T-cell (primary cell): ENCODE measurements around the gene TASOR. TPM values are rescaled to one million over a fixed set of nuclear protein-coding genes. Genes with fewer than 3 reads are reported as not detected.

Source experiments
- ATAC-seq, 4 experiments: fragments of 200-7000 bp in 3 of 4; fragments of 150-1000 bp in 1 of 4; cut with Tn5 transposase; replicated peaks in 1 of 4; 1 replicate in 3 of 4; 2 replicates in 1 of 4; pipeline ENCODE4 v1.10.0; 2021; ENCODE audit warnings: moderate library complexity in 3 of 4, mild to moderate bottlenecking in 2 of 4, moderate number of reproducible peaks in 1 of 4
- CTCF ChIA-PET, 2 donors: fragments of 300-600 bp; sonication (Branson Sonifier 250); formaldehyde crosslinking; loops; one replicate each; lab custom pipeline; 2022; ENCODE audit warnings: antibody characterized with exemption in 2 of 2; lab: Charles Lee
- POLR2A ChIA-PET, 2 donors: fragments of 300-600 bp; sonication (Branson Sonifier 250); formaldehyde crosslinking; loops; one replicate each; lab custom pipeline; 2022; ENCODE audit warnings: antibody characterized with exemption in 2 of 2; lab: Charles Lee
- DNase-seq, 35 experiments: peaks; one replicate each; pipeline versions ENCODE4 v3.0.0 to v3.0.0-alpha.2; 2013 to 2023
- H3K27ac ChIP-seq: one replicate; pipeline ENCODE4 v1.5.1; 2013; ENCODE audit warnings: low read length
- H3K27me3 ChIP-seq, 2 experiments: replicated peaks in 1 of 2; 1 replicate in 1 of 2; 2 replicates in 1 of 2; pipeline versions ENCODE4 v1.6.1 to v1.7.0; 2013; ENCODE audit warnings: low read length in 1 of 2, mixed read lengths in 1 of 2; ENCODE audit not compliant: control insufficient read depth in 2 of 2, insufficient read depth in 2 of 2; ENCODE audit errors: extremely low read depth in 1 of 2
- H3K36me3 ChIP-seq, 2 donors: 1 replicate in 1 of 2; 2 replicates in 1 of 2; pipeline versions ENCODE4 v1.6.1 to v1.7.0; 2013; ENCODE audit warnings: low read length in 1 of 2; ENCODE audit not compliant: control insufficient read depth in 2 of 2, insufficient read depth in 1 of 2; ENCODE audit errors: extremely low read depth in 1 of 2
- H3K4me1 ChIP-seq, 2 experiments: 1 replicate in 1 of 2; 2 replicates in 1 of 2; pipeline versions ENCODE4 v1.6.1 to v1.7.0; 2013; ENCODE audit warnings: low read length in 2 of 2, mixed read lengths in 1 of 2; ENCODE audit not compliant: insufficient read depth in 2 of 2, control insufficient read depth in 1 of 2; ENCODE audit errors: extremely low read depth in 1 of 2
- H3K4me3 ChIP-seq, 2 donors: 1 replicate in 1 of 2; 2 replicates in 1 of 2; pipeline versions ENCODE4 v1.5.1 to v1.7.0; 2013; ENCODE audit warnings: mild to moderate bottlenecking in 2 of 2, low read length in 1 of 2, moderate library complexity in 1 of 2; ENCODE audit not compliant: control insufficient read depth in 1 of 2; ENCODE audit errors: extremely low read depth in 1 of 2
- H3K9me3 ChIP-seq: 2 replicates; pipeline ENCODE4 v1.7.0; 2013
- H3K27ac Mint-ChIP-seq, 2 donors: one replicate each; pipeline ENCODE4 v1.8.0; 2020 to 2021; ENCODE audit warnings: mild to moderate bottlenecking in 2 of 2, mixed read lengths in 2 of 2
- H3K27me3 Mint-ChIP-seq, 2 donors: one replicate each; pipeline ENCODE4 v1.8.0; 2021 to 2022; ENCODE audit warnings: mixed read lengths in 2 of 2
- H3K36me3 Mint-ChIP-seq: one replicate; pipeline ENCODE4 v1.8.0; 2021; ENCODE audit warnings: mixed read lengths
- H3K4me1 Mint-ChIP-seq, 3 donors: one replicate each; pipeline ENCODE4 v1.8.0; 2020 to 2022; ENCODE audit warnings: mixed read lengths in 3 of 3, mild to moderate bottlenecking in 1 of 3
- H3K4me3 Mint-ChIP-seq, 3 donors: one replicate each; pipeline ENCODE4 v1.8.0; 2020 to 2022; ENCODE audit warnings: mild to moderate bottlenecking in 3 of 3, mixed read lengths in 3 of 3, moderate library complexity in 3 of 3
- H3K9me3 Mint-ChIP-seq, 3 donors: one replicate each; pipeline ENCODE4 v1.8.0; 2020 to 2022; ENCODE audit warnings: mixed read lengths in 3 of 3
- WGBS: methylation state at CpG from one replicate; pipeline ENCODE4 v1.1.5; 2013; ENCODE audit warnings: missing lambda C conversion rate; ENCODE audit not compliant: insufficient coverage; 5-methylcytosine and 5-hydroxymethylcytosine counted together
- total RNA-seq, 35 experiments: library from RNA in 6 of 35; stranded (reverse) in 6 of 35; fragments of 120-200 nt in 1 of 35; gene quantifications; one replicate each; pipeline versions ENCODE4 v1.2.1 to v1.2.4 and lab custom pipeline; 2013 to 2026

The TASOR gene, protein sequence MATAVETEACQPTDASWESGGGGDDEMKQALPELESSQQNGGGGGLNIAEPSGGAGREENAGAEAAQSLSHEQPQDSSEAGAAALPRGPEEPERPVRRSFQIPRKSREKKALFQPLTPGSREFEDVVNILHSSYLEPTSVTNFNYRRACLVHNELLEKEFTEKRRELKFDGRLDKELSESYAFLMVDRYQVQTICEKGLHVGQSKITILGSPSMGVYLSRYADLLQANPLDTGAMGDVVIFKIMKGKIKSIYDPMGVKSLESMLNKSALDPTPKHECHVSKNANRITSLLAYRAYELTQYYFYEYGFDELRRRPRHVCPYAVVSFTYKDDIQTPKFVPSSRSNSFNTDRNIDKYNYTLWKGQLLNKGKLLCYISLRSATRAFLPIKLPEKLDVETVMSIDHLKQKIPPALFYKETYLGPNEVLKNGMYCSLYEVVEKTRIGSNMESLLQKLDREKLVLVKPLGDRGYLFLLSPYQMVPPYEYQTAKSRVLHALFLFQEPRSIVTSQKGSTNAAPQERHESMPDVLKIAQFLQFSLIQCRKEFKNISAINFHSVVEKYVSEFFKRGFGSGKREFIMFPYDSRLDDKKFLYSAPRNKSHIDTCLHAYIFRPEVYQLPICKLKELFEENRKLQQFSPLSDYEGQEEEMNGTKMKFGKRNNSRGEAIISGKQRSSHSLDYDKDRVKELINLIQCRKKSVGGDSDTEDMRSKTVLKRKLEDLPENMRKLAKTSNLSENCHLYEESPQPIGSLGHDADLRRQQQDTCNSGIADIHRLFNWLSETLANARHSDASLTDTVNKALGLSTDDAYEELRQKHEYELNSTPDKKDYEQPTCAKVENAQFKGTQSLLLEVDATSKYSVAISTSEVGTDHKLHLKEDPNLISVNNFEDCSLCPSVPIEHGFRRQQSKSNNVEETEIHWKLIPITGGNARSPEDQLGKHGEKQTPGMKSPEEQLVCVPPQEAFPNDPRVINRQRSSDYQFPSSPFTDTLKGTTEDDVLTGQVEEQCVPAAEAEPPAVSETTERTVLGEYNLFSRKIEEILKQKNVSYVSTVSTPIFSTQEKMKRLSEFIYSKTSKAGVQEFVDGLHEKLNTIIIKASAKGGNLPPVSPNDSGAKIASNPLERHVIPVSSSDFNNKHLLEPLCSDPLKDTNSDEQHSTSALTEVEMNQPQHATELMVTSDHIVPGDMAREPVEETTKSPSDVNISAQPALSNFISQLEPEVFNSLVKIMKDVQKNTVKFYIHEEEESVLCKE (N-terminal part only)
- 10 to 100 TPM; 69.5 to 81.7 (median 75.8) TPM for total RNA-seq
- total RNA-seq (2013), result 147 TPM
- total RNA-seq (lab: John Stamatoyannopoulos, UW), result 106 to 325 (median 189) reads per million in 29 experiments

DNA sequence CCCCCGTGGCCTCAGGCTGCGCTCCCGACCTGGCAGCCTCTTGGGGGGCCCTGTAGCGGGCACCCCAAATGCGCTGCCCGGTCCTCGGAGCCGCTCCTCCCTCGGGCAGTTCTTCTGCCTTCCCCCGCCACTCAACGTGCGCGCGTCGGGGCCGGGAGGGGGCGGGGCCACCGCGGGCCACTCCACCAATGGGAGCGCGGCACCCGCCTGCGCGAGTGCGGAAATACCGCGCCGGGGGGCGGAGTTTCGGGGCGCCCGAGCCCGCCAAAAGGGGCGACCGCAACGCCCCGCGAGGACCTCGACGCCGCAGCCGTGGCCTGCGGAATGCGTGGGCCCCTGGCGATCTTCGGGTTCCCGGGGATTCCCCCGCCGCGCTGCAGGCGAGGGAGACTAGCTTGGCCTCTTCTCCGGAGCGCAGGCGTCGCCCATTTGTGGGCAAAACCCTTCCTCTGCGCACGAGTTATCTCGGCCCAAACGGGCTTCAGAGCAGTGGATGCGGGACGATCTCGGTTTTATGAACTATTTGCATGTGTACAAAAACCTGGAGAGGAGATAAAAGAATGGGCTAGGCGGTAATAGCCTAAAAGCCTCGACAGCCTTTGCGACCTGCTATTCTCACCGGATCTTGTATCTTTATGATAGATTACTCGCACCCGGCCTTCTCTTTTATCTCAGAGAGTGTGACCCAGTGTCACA, at the start of gene TASOR:
Gene TASOR, minus strand, starts transcription at position 144 of the 696 bp plus-strand sequence. CDS start 259 bp downstream, outside the sequence.
- DNase-seq (peak; percentile 73 to 93 (median 82)), ATAC-seq (peak; percentile 86 to 92 (median 89))
- H3K36me3 ChIP-seq, result peaks cover 0 to 9% of the 10 kb centered on the region in 2 donors
- peak within 1 kb of the TSS; percentile 85 to 98 for H3K4me3 ChIP-seq
- H3K4me1 ChIP-seq, result peaks cover 6 to 14% of the 10 kb centered on the region in 2 experiments
- Mint-ChIP-seq H3K4me1 (peaks cover 37 to 49% (median 41%) of the 10 kb centered on the region in 3 donors), H3K27me3 (no peaks in the 10 kb centered on the region), H3K27ac (peak within 1 kb of the TSS; percentile 94 to 96), H3K9me3 (no peaks in the 10 kb centered on the region), H3K36me3 (peaks cover 17% of the 10 kb centered on the region), H3K4me3 (peak within 1 kb of the TSS; percentile 94 to 95 (median 94))
- H3K27me3 ChIP-seq, result no peaks in the 10 kb centered on the region
- 9% methylated on average over 61 of the region's 68 CpGs for WGBS
- H3K9me3 ChIP-seq, result no peaks in the 10 kb centered on the region
- ChIA-PET POLR2A (interaction anchor here (0.6 to 1.6 kb wide), 6 partner anchors 10 to 872 kb away, joined by 3 to 5 read pairs (median 4); partner anchors contain the start of gene PDE12 (in 1 of the 2)), CTCF (interaction anchor here in 1 of 2 donors (0.5 to 1.7 kb wide), 5 partner anchors 13 to 140 kb away, joined by 3 to 12 read pairs (median 5); partner anchors contain the start of gene ARHGEF3)
- H3K27ac ChIP-seq, result peak within 1 kb of the TSS; percentile 99

DNA sequence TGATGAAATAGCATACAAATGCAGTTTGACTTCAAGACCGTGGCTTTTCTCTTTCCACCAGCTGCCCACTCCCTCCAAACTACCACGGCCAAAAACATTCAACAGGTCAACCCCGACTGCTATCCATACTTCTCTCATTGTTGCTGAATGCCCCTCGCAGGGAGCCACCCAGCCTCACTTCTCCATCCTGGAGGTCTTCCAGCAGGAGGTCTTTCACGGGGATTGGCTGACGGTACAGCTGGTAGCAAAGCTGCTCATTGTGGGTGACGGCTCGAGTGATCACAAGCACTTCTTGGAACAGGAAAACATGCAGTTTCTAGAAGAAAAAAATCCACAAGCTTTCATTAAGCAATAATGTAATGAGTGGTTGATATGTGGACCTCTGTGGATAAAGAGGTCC, 49.0 kb upstream of the TASOR start:
- ChIA-PET CTCF (interaction anchor here in 1 of 2 donors (1.6 kb wide), 1 partner anchor 67 kb away, joined by 5 read pairs; no protein-coding TSS in a partner anchor), POLR2A (no interaction called here)
- no peak overlapping the region for H3K4me3 Mint-ChIP-seq
- H3K27me3 Mint-ChIP-seq, result no peaks in the 10 kb centered on the region
- Histone ChIP-seq H3K9me3 (no peaks in the 10 kb centered on the region), H3K4me1 (peaks cover 16 to 21% of the 10 kb centered on the region in 2 experiments), H3K27ac (peak overlapping the region; percentile 74), H3K4me3 (no peak overlapping the region), H3K36me3 (peaks cover 16 to 85% of the 10 kb centered on the region in 2 donors), H3K27me3 (no peaks in the 10 kb centered on the region)
- DNase-seq (no peak), ATAC-seq (no peak)
- H3K36me3 Mint-ChIP-seq, result peaks cover 71% of the 10 kb centered on the region
- H3K4me1 Mint-ChIP-seq, result peaks cover 53 to 71% (median 66%) of the 10 kb centered on the region in 3 donors
- peak overlapping the region; percentile 83 to 89 for H3K27ac Mint-ChIP-seq
- no peaks in the 10 kb centered on the region for H3K9me3 Mint-ChIP-seq
- WGBS, result 100% methylated on average over 1 of the region's 8 CpGs

GRCh38 chr3:56725175-56725574, 42.1 kb upstream of the TASOR start:
- Histone ChIP-seq H3K4me3 (no peak overlapping the region), H3K9me3 (no peaks in the 10 kb centered on the region), H3K27ac (peak overlapping the region; percentile 52), H3K36me3 (peaks cover 11 to 57% of the 10 kb centered on the region in 2 donors), H3K27me3 (no peaks in the 10 kb centered on the region), H3K4me1 (peaks cover 24 to 34% of the 10 kb centered on the region in 2 experiments)
- no peaks in the 10 kb centered on the region for H3K27me3 Mint-ChIP-seq
- H3K4me3 Mint-ChIP-seq, result peak overlapping the region; percentile 11 to 58 (median 34)
- ATAC-seq (peak; percentile 81 to 91 (median 86)), DNase-seq (peak in 34 of 35 experiments; percentile 22 to 73 (median 51))
- H3K36me3 Mint-ChIP-seq, result peaks cover 59% of the 10 kb centered on the region
- no peaks in the 10 kb centered on the region for H3K9me3 Mint-ChIP-seq
- ChIA-PET CTCF (interaction anchor here in 1 of 2 donors (0.7 to 2.9 kb wide), 5 partner anchors 23 to 264 kb away, joined by 3 to 37 read pairs (median 5); partner anchors contain the start of gene ARHGEF3), POLR2A (interaction anchor here in 1 of 2 donors (0.6 to 2.1 kb wide), 3 partner anchors 26 to 75 kb away, joined by 4 to 9 read pairs (median 6); no protein-coding TSS in a partner anchor)
- peaks cover 59 to 68% (median 62%) of the 10 kb centered on the region in 3 donors for H3K4me1 Mint-ChIP-seq
- peak overlapping the region; percentile 87 to 91 for H3K27ac Mint-ChIP-seq
- 0% methylated on average over 1 of the region's 3 CpGs for WGBS

- Mint-ChIP-seq H3K4me3 (peak overlapping the region in 1 of 3 donors; percentile 58), H3K9me3 (no peaks in the 10 kb centered on the region), H3K36me3 (peaks cover 54% of the 10 kb centered on the region), H3K4me1 (peaks cover 64 to 67% (median 65%) of the 10 kb centered on the region in 3 donors), H3K27ac (peak overlapping the region; percentile 87 to 91), H3K27me3 (no peaks in the 10 kb centered on the region)
- H3K27ac ChIP-seq, result peak overlapping the region; percentile 52
- H3K4me3 ChIP-seq, result no peak overlapping the region
- H3K36me3 ChIP-seq, result peaks cover 11 to 55% of the 10 kb centered on the region in 2 donors
- no peaks in the 10 kb centered on the region for H3K9me3 ChIP-seq
- ChIA-PET POLR2A (interaction anchor here (0.6 to 2.1 kb wide), 5 partner anchors 27 to 209 kb away, joined by 3 to 9 read pairs (median 6); no protein-coding TSS in a partner anchor), CTCF (interaction anchor here in 1 of 2 donors (0.6 to 2.9 kb wide), 7 partner anchors 30 to 264 kb away, joined by 3 to 37 read pairs (median 3); partner anchors contain the start of gene ARHGEF3)
- peaks cover 24 to 34% of the 10 kb centered on the region in 2 experiments for H3K4me1 ChIP-seq
- H3K27me3 ChIP-seq, result no peaks in the 10 kb centered on the region
- WGBS, result no CpG with 5 or more reads among the region's 3 CpGs
- ATAC-seq, result no peak
- no peak for DNase-seq
Observed at GRCh38 chr3:56724676-56725075, 41.6 kb upstream of the TASOR start.

GRCh38 chr3:56720849-56721248, 37.8 kb upstream of the TASOR start:
- peaks cover 0 to 2% (median 0%) of the 10 kb centered on the region in 3 donors for H3K9me3 Mint-ChIP-seq
- POLR2A ChIA-PET, result no interaction called here

More at GRCh38 chr3:56720849-56721248, 37.8 kb upstream of the TASOR start:
- no peak for DNase-seq
- no peak for ATAC-seq
- Mint-ChIP-seq H3K4me3 (peak overlapping the region in 1 of 3 donors; percentile 50), H3K27me3 (no peaks in the 10 kb centered on the region), H3K36me3 (peaks cover 22% of the 10 kb centered on the region), H3K27ac (peak overlapping the region; percentile 40 to 66), H3K4me1 (peaks cover 41 to 57% (median 50%) of the 10 kb centered on the region in 3 donors)
- CTCF ChIA-PET, result interaction anchor here in 1 of 2 donors (0.7 kb wide), 1 partner anchor 11 kb away, joined by 4 read pairs; no protein-coding TSS in a partner anchor
- Histone ChIP-seq H3K27ac (peak overlapping the region; percentile 9), H3K27me3 (no peaks in the 10 kb centered on the region), H3K4me3 (no peak overlapping the region), H3K36me3 (peaks cover 3 to 23% of the 10 kb centered on the region in 2 donors), H3K4me1 (peaks cover 16 to 29% of the 10 kb centered on the region in 2 experiments), H3K9me3 (no peaks in the 10 kb centered on the region)
